CD14-positive monocyte (primary cell): Measurements from ENCODE around the gene CTXN1. TPM values are rescaled to one million over a fixed set of nuclear protein-coding genes. Genes with fewer than 3 reads are reported as not detected.

ENCODE experiments used
- DNase-seq, 3 donors: peaks; one replicate each; pipeline ENCODE4 v3.0.0-alpha.2; 2011 to 2022
- H2AFZ ChIP-seq: 2 replicates; pipeline ENCODE4 v1.6.0; 2012; ENCODE audit warnings: mild to moderate bottlenecking, low read depth, low read length, inconsistent platforms; ENCODE audit not compliant: insufficient read depth, poor library complexity, severe bottlenecking
- H3K27ac ChIP-seq, 2 donors: 1 replicate in 1 of 2; 2 replicates in 1 of 2; pipeline ENCODE4 v1.5.1; 2012 to 2013; ENCODE audit warnings: low read length in 2 of 2, control low read depth in 1 of 2, inconsistent platforms in 1 of 2, low read depth in 1 of 2, mild to moderate bottlenecking in 1 of 2
- H3K27me3 ChIP-seq, 2 donors: one replicate each; pipeline versions ENCODE4 v1.6.0 to v1.6.1; 2011 to 2013; ENCODE audit warnings: low read length in 2 of 2; ENCODE audit not compliant: control insufficient read depth in 2 of 2, insufficient read depth in 2 of 2
- H3K36me3 ChIP-seq, 2 donors: replicated peaks in 1 of 2; 1 replicate in 1 of 2; 2 replicates in 1 of 2; pipeline versions ENCODE4 v1.5.1 to v1.6.1; 2012 to 2013; ENCODE audit warnings: low read length in 2 of 2, control low read depth in 1 of 2, inconsistent platforms in 1 of 2, mild to moderate bottlenecking in 1 of 2; ENCODE audit not compliant: insufficient read depth in 2 of 2, control insufficient read depth in 1 of 2
- H3K4me1 ChIP-seq, 2 donors: 1 replicate in 1 of 2; 2 replicates in 1 of 2; pipeline versions ENCODE4 v1.5.1 to v1.6.1; 2012 to 2013; ENCODE audit warnings: low read length in 2 of 2, control low read depth in 1 of 2, inconsistent platforms in 1 of 2, mild to moderate bottlenecking in 1 of 2, moderate library complexity in 1 of 2; ENCODE audit not compliant: insufficient read depth in 2 of 2, control insufficient read depth in 1 of 2
- H3K4me2 ChIP-seq: replicated peaks from 2 replicates; pipeline ENCODE3; 2012; ENCODE audit warnings: low read length, moderate library complexity, mild to moderate bottlenecking; ENCODE audit not compliant: poor library complexity, severe bottlenecking; ENCODE audit errors: extremely low read depth
- H3K4me3 ChIP-seq, 3 experiments: fragments of 200-600 bp in 1 of 3; sonication (generic) in 1 of 3; replicated peaks in 1 of 3; 1 replicate in 2 of 3; 2 replicates in 1 of 3; pipeline ENCODE4 v1.5.1; 2011 to 2013; ENCODE audit warnings: low read length in 3 of 3, mild to moderate bottlenecking in 3 of 3, control low read depth in 2 of 3, low read depth in 2 of 3, inconsistent platforms in 1 of 3, moderate library complexity in 1 of 3
- H3K79me2 ChIP-seq: 2 replicates; pipeline ENCODE4 v1.6.0; 2012; ENCODE audit warnings: mild to moderate bottlenecking, control low read depth, inconsistent platforms, low read length, moderate library complexity; ENCODE audit not compliant: insufficient read depth
- H3K9ac ChIP-seq: 2 replicates; pipeline ENCODE4 v1.6.0; 2017; ENCODE audit warnings: low read length, mild to moderate bottlenecking; ENCODE audit not compliant: insufficient read depth, poor library complexity, severe bottlenecking
- H3K9me3 ChIP-seq, 2 donors: replicated peaks in 1 of 2; 1 replicate in 1 of 2; 2 replicates in 1 of 2; pipeline versions ENCODE4 v1.5.1 to v1.6.1; 2012 to 2013; ENCODE audit warnings: low read length in 2 of 2, control low read depth in 1 of 2; ENCODE audit not compliant: control insufficient read depth in 1 of 2, insufficient read depth in 1 of 2
- H4K20me1 ChIP-seq: 2 replicates; pipeline ENCODE4 v1.6.0; 2012; ENCODE audit warnings: mild to moderate bottlenecking, low read length, control low read depth, moderate library complexity; ENCODE audit not compliant: insufficient read depth
- H3K27ac Mint-ChIP-seq, 7 donors: one replicate each; pipeline ENCODE4 v1.8.0; 2020; ENCODE audit warnings: mild to moderate bottlenecking in 7 of 7, mixed read lengths in 7 of 7, moderate library complexity in 6 of 7, inconsistent platforms in 2 of 7
- H3K27me3 Mint-ChIP-seq, 3 donors: one replicate each; pipeline ENCODE4 v1.8.0; 2021 to 2022; ENCODE audit warnings: low read depth in 3 of 3, mild to moderate bottlenecking in 3 of 3, mixed read lengths in 3 of 3, moderate library complexity in 3 of 3, inconsistent platforms in 1 of 3
- H3K36me3 Mint-ChIP-seq, 2 donors: one replicate each; pipeline ENCODE4 v1.8.0; 2020; ENCODE audit warnings: mixed read lengths in 2 of 2, inconsistent platforms in 1 of 2, mild to moderate bottlenecking in 1 of 2
- H3K4me1 Mint-ChIP-seq: one replicate; pipeline ENCODE4 v1.8.0; 2020; ENCODE audit warnings: mild to moderate bottlenecking, mixed read lengths
- H3K4me3 Mint-ChIP-seq, 2 donors: one replicate each; pipeline ENCODE4 v1.8.0; 2020; ENCODE audit warnings: mild to moderate bottlenecking in 2 of 2, mixed read lengths in 2 of 2, moderate library complexity in 1 of 2
- H3K9me3 Mint-ChIP-seq, 7 donors: one replicate each; pipeline ENCODE4 v1.8.0; 2020 to 2022; ENCODE audit warnings: mixed read lengths in 7 of 7, mild to moderate bottlenecking in 6 of 7, moderate library complexity in 6 of 7, inconsistent platforms in 2 of 7
- WGBS: methylation state at CpG from one replicate; pipeline ENCODE4 v1.1.5; 2013; ENCODE audit warnings: missing lambda C conversion rate; ENCODE audit not compliant: insufficient coverage; 5-methylcytosine and 5-hydroxymethylcytosine counted together
- intact Hi-C, 2 donors: fragments of 100-400 bp; cut with micrococcal nuclease; formaldehyde crosslinking; loops; one replicate each; pipeline versions ENCODE4 v1.15.0 to v1.15.1; 2023
- polyA plus RNA-seq, 3 donors: library from polyadenylated mRNA; depleted of rRNA in 1 of 3; unstranded in 2 of 3; stranded (reverse) in 1 of 3; fragments of 300-500 nt in 2 of 3; fragments of >200 nt in 1 of 3; fragmentation: Illumina TruSeq in 2 of 3; gene quantifications; 1 replicate in 2 of 3; 2 replicates in 1 of 3; pipeline ENCODE4 v1.2.3, GENCODE V29; 2012 to 2021
- TF ChIP-seq, protein P1 (sequence below): fragments of 200-600 bp; IDR thresholded peaks from one replicate; pipeline ENCODE4 v1.8.0; 2022; ENCODE audit warnings: antibody characterized with exemption, mild to moderate bottlenecking

Gene CTXN1
- polyA plus RNA-seq, 3 donors, result not detected

- Mint-ChIP-seq H3K27me3 (peaks cover 12 to 25% (median 20%) of the 10 kb centered on the region in 3 donors), H3K4me3 (no peak overlapping the region), H3K36me3 (no peaks in the 10 kb centered on the region), H3K4me1 (peaks cover 2% of the 10 kb centered on the region), H3K27ac (no peak overlapping the region), H3K9me3 (peaks cover 2 to 10% (median 5%) of the 10 kb centered on the region in 7 donors)
- TF ChIP-seq, protein P1, sequence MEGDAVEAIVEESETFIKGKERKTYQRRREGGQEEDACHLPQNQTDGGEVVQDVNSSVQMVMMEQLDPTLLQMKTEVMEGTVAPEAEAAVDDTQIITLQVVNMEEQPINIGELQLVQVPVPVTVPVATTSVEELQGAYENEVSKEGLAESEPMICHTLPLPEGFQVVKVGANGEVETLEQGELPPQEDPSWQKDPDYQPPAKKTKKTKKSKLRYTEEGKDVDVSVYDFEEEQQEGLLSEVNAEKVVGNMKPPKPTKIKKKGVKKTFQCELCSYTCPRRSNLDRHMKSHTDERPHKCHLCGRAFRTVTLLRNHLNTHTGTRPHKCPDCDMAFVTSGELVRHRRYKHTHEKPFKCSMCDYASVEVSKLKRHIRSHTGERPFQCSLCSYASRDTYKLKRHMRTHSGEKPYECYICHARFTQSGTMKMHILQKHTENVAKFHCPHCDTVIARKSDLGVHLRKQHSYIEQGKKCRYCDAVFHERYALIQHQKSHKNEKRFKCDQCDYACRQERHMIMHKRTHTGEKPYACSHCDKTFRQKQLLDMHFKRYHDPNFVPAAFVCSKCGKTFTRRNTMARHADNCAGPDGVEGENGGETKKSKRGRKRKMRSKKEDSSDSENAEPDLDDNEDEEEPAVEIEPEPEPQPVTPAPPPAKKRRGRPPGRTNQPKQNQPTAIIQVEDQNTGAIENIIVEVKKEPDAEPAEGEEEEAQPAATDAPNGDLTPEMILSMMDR, result no peak
- Histone ChIP-seq H3K9ac (no peak overlapping the region), H3K36me3 (no peaks in the 10 kb centered on the region), H3K4me1 (no peaks in the 10 kb centered on the region), H3K9me3 (peaks cover 0 to 3% of the 10 kb centered on the region in 2 donors), H3K4me3 (no peak overlapping the region), H3K4me2 (no peak overlapping the region), H3K27me3 (no peaks in the 10 kb centered on the region), H3K27ac (no peak overlapping the region), H2AFZ (no peak overlapping the region), H3K79me2 (no peaks in the 10 kb centered on the region), H4K20me1 (no peaks in the 10 kb centered on the region)
- WGBS, result 100% methylated on average over 3 of the region's 3 CpGs
- intact Hi-C loops, result no loop called here
- DNase-seq, result no peak
Measured at GRCh38 chr19:7881910-7882309, 44.0 kb downstream of the CTXN1 start.

DNA sequence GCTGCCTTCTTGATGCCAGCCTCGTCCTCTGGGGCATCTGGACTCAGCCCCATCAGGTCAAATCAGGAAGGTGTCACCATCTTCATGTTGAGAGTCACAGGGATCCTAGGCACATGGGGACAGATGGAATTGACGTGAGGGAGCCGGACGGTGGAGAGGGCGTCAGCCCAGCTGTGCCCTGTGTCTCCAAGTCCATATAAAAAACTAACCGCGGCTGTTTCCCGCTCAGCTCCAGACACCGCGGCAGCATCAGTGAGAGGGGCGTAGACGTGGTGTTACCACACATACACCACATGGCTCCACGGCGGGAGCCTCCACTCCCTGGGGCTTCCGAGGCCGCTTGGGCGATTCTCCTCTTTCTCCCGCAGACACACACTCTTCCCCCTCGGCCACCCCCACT lies 46.1 kb downstream of the CTXN1 start:
- no peaks in the 10 kb centered on the region for H3K36me3 Mint-ChIP-seq
- Histone ChIP-seq H3K4me3 (no peak overlapping the region), H3K79me2 (no peaks in the 10 kb centered on the region), H3K27me3 (peaks cover 3 to 17% of the 10 kb centered on the region in 2 donors), H3K27ac (no peak overlapping the region), H3K9ac (no peak overlapping the region), H3K4me2 (no peak overlapping the region), H3K36me3 (no peaks in the 10 kb centered on the region), H3K4me1 (no peaks in the 10 kb centered on the region), H3K9me3 (peaks cover 2 to 3% of the 10 kb centered on the region in 2 donors), H4K20me1 (no peaks in the 10 kb centered on the region), H2AFZ (no peak overlapping the region)
- H3K27ac Mint-ChIP-seq, result peak overlapping the region in 1 of 7 donors; percentile 15
- H3K4me3 Mint-ChIP-seq, result no peak overlapping the region
- intact Hi-C loops, result no loop called here
- peaks cover 2% of the 10 kb centered on the region for H3K4me1 Mint-ChIP-seq
- TF ChIP-seq, protein P1, result no peak
- 92% methylated on average over 12 of the region's 19 CpGs for WGBS
- DNase-seq, result no peak
- H3K9me3 Mint-ChIP-seq, result peaks cover 2 to 17% (median 8%) of the 10 kb centered on the region in 7 donors
- H3K27me3 Mint-ChIP-seq, result peaks cover 20 to 32% (median 30%) of the 10 kb centered on the region in 3 donors
